ENCODE results near the gene ZNF57.

GRCh38 chr19:2854849-2855248 lies 45.9 kb upstream of the ZNF57 start:
- TF ChIP-seq POLR2A (IDR thresholded peaks at IDR 0.05; ENCODE audit: low read length) (no peak), GATA1 (IDR thresholded peaks at IDR 0.05; ENCODE audit: low read depth, low read length) (no peak)
